GM23248 (cell line): ENCODE measurements around the gene DAG1. TPM values are rescaled to one million over a fixed set of nuclear protein-coding genes. Genes with fewer than 3 reads are reported as not detected.

Source experiments
- DNase-seq: peaks from one replicate; pipeline ENCODE4 v3.0.0-alpha.2; 2015
- H2AFZ ChIP-seq: fragments of 200-600 bp; sonication (generic); 2 replicates; pipeline ENCODE4 v1.6.1; 2016; ENCODE audit warnings: antibody characterized with exemption
- H3F3A ChIP-seq: fragments of 200-600 bp; sonication (generic); 2 replicates; pipeline ENCODE4 v1.6.1; 2016; ENCODE audit warnings: mild to moderate bottlenecking, antibody characterized with exemption, mixed run types; ENCODE audit not compliant: insufficient read depth
- H3K27ac ChIP-seq: fragments of 200-600 bp; sonication (generic); 2 replicates; pipeline ENCODE4 v1.5.1; 2016; ENCODE audit warnings: mild to moderate bottlenecking
- H3K27me3 ChIP-seq: fragments of 200-600 bp; sonication (generic); replicated peaks from 2 replicates; pipeline ENCODE4 v1.6.1; 2016; ENCODE audit warnings: mild to moderate bottlenecking; ENCODE audit not compliant: insufficient read depth
- H3K36me3 ChIP-seq: fragments of 200-600 bp; sonication (generic); 2 replicates; pipeline ENCODE4 v1.6.1; 2016; ENCODE audit warnings: low read depth, mild to moderate bottlenecking
- H3K4me1 ChIP-seq: fragments of 200-600 bp; sonication (generic); 2 replicates; pipeline ENCODE4 v1.6.1; 2016; ENCODE audit warnings: mild to moderate bottlenecking; ENCODE audit not compliant: insufficient read depth
- H3K4me2 ChIP-seq: fragments of 200-600 bp; sonication (generic); one replicate; pipeline ENCODE4 v1.6.1; 2016; ENCODE audit warnings: mild to moderate bottlenecking; ENCODE audit not compliant: unreplicated experiment
- H3K4me3 ChIP-seq: fragments of 200-600 bp; sonication (generic); 2 replicates; pipeline ENCODE4 v1.5.1; 2016; ENCODE audit warnings: mild to moderate bottlenecking
- H3K79me2 ChIP-seq: fragments of 200-600 bp; sonication (generic); 2 replicates; pipeline ENCODE4 v1.6.1; 2016; ENCODE audit warnings: mild to moderate bottlenecking; ENCODE audit not compliant: insufficient read depth
- H3K9ac ChIP-seq: fragments of 200-600 bp; sonication (generic); 2 replicates; pipeline ENCODE4 v1.6.1; 2016; ENCODE audit warnings: mild to moderate bottlenecking
- H3K9me2 ChIP-seq: fragments of 200-600 bp; sonication (generic); 2 replicates; pipeline ENCODE4 v1.6.1; 2016; ENCODE audit warnings: mixed run types, mild to moderate bottlenecking, moderate library complexity; ENCODE audit not compliant: insufficient read depth
- H3K9me3 ChIP-seq: fragments of 200-600 bp; sonication (generic); one replicate; pipeline ENCODE4 v1.6.1; 2017; ENCODE audit warnings: low read depth
- H4K20me1 ChIP-seq: fragments of 200-600 bp; sonication (generic); 2 replicates; pipeline ENCODE4 v1.6.0; 2016; ENCODE audit not compliant: insufficient read depth
- EZH2 ChIP-seq: fragments of 200-600 bp; sonication (generic); IDR thresholded peaks from 2 replicates; pipeline ENCODE4 v1.6.1; 2018; ENCODE audit warnings: antibody characterized with exemption, mild to moderate bottlenecking; ENCODE audit not compliant: insufficient read depth, poor library complexity, severe bottlenecking
- EZH2phosphoT487 ChIP-seq: fragments of 200-600 bp; sonication (generic); IDR thresholded peaks from 2 replicates; pipeline ENCODE4 v1.6.1; 2018; ENCODE audit warnings: antibody characterized with exemption, moderate library complexity, mild to moderate bottlenecking, low read depth; ENCODE audit not compliant: insufficient read depth
- WGBS, 2 experiments: methylation state at CpG; one replicate each; pipeline ENCODE4 v1.1.6; 2015 to 2017; ENCODE audit warnings: low lambda C conversion rate in 2 of 2, low coverage in 1 of 2; ENCODE audit errors: missing lambda C conversion rate in 2 of 2; 5-methylcytosine and 5-hydroxymethylcytosine counted together
- in situ Hi-C: fragments of 300-500 bp; cut with MboI; formaldehyde crosslinking; loops from 2 replicates; pipeline ENCODE4 v1.15.0; 2020
- polyA plus RNA-seq: library from polyadenylated mRNA; unstranded; fragments of >200 nt; fragmentation: Nextera tagmentation; extraction: Ambion mirVana; gene quantifications from 2 replicates; pipeline ENCODE4 v1.2.1, GENCODE V29; 2016
- total RNA-seq: library from RNA; depleted of rRNA; stranded (reverse); fragments of >200 nt; shearing (Covaris generic); gene quantifications from 2 replicates; pipeline ENCODE4 v1.2.3, GENCODE V29; 2014

The DAG1 gene
- total and polyA plus RNA-seq, 2 experiments from 2014 or later, result 43.0 to 90.2 TPM

DNA sequence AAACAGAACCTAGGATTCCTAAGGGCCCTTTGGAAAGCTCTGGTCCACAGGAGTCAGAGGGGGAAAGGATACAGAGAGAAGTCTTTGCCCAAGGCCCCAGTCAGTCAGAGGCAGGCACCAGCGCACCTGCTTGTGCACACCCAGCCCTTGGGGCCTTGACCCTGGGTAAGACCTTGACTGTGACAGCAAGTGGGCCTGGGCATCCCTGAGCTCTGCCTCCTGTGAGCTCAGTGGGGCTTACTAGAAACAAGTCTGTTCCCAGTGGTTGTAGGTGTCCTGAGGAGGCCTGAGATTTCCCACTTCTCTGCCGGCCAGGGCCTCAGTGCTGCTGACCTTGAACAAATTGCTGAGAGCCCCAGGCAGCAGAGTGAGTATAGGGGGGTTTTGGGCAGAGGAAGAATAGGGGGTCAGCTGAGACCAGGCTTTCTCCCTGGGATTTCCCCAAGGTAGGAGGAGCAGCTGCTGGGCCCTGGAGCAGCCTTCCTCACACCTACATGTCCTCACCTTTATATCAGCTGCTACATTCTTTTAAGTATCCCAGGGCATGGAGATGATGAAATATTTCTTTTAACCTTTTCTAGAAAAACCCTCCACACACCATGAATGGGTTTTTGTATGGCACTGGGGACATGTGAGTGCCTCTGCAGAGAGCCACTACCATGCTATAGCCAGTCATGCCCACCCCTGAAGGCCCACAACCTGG lies 9.7 kb upstream of the DAG1 start:
- no peaks in the 10 kb centered on the region for H3K27me3 ChIP-seq
- 100% methylated on average over 2 of the region's 2 CpGs for WGBS, 2 experiments

DNA sequence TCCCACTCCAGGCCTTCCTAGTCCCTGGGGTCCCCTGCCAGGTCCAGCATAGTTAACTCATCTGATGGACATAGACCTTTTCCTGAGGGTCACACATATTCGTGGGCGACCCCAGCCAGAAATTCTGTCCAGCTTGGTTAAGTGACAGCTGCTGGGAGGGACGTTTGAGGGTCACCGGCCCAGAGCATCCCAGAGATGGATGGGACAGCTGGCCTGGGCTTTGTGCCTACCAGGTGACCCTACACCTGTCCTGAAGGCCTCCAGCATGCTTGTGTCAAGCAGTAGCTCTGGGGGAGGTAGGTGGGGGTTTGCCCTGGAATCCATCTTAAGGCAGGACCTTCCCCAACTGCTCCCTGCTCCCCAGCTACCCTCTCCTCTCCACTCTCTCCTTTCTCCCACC lies 9.1 kb upstream of the DAG1 start:
- Histone ChIP-seq H3K4me1 (peaks cover 20% of the 10 kb centered on the region), H3K4me3 (no peak overlapping the region), H2AFZ (no peak overlapping the region), H3K27ac (no peak overlapping the region), H3K9me2 (no peaks in the 10 kb centered on the region), H3K36me3 (no peaks in the 10 kb centered on the region), H3K9ac (no peak overlapping the region), H3F3A (no peaks in the 10 kb centered on the region), H3K79me2 (no peaks in the 10 kb centered on the region), H3K4me2 (no peak overlapping the region), H3K27me3 (no peaks in the 10 kb centered on the region), H3K9me3 (no peaks in the 10 kb centered on the region), H4K20me1 (no peaks in the 10 kb centered on the region)
- WGBS, 2 experiments, result 69 to 72% methylated on average over 4 of the region's 4 CpGs
- no peak for TF ChIP-seq EZH2phosphoT487
- no peak for DNase-seq
- in situ Hi-C loops, result no loop called here

More for the DNA sequence above, 9.7 kb upstream of the DAG1 start:
- no peak for DNase-seq
- H3K36me3 ChIP-seq, result no peaks in the 10 kb centered on the region
- TF ChIP-seq EZH2phosphoT487 (no peak), EZH2 (no peak)
- H3K4me1 ChIP-seq, result peaks cover 20% of the 10 kb centered on the region
- no peaks in the 10 kb centered on the region for H3K9me2 ChIP-seq
- H3K9ac ChIP-seq, result no peak overlapping the region
- H3K27ac ChIP-seq, result no peak overlapping the region
- H3K9me3 ChIP-seq, result no peaks in the 10 kb centered on the region
- no peaks in the 10 kb centered on the region for H3K79me2 ChIP-seq
- H4K20me1 ChIP-seq, result no peaks in the 10 kb centered on the region
- H3K4me3 ChIP-seq, result no peak overlapping the region
- no peak overlapping the region for H2AFZ ChIP-seq
- H3K4me2 ChIP-seq, result no peak overlapping the region
- in situ Hi-C loops, result no loop called here
- no peaks in the 10 kb centered on the region for H3F3A ChIP-seq

DNA sequence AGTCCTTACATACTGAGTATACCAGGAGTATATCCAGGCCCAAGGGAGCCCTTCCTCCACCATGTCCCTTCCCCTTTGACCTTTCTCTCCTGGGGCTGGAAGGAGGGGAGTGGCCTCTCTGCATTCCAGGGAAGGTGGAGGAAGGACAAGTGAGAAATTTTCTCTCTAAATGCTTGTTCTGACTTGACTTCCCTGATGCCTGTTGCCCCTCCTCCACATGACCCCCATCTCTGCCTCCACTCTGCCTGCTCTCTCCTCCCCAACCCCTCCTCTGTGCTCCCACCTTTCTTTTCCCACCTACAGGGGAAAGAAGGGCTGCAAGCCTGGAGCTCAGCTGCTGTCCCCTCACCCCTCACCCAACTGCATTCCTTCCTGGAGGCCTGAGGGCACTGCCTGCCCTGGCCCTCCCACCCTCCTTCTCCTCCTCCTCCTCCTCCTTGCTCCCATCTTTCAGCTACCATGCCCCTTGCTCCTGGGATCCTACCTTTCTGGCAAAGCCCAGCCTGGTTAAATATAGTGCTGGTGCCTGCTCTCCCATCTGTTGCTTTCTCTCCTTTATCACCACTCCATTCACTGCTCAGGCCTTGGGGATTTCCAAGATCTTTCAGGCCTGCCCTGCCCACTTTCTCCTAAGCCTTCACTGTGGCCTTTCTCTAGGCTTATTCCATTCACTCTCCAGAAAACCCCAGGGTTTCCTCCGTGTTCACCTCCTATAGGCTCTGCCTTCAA lies 8.5 kb upstream of the DAG1 start:
- H2AFZ ChIP-seq, result peak overlapping the region; percentile 55
- no peaks in the 10 kb centered on the region for H3K9me3 ChIP-seq
- H3K4me1 ChIP-seq, result peaks cover 15% of the 10 kb centered on the region
- peak overlapping the region; percentile 51 for H3K27ac ChIP-seq
- no peaks in the 10 kb centered on the region for H3K79me2 ChIP-seq
- H3K4me3 ChIP-seq, result no peak overlapping the region
- no peaks in the 10 kb centered on the region for H3K27me3 ChIP-seq
- no peaks in the 10 kb centered on the region for H4K20me1 ChIP-seq
- WGBS, 2 experiments, result 0 to 13% methylated on average over 1 of the region's 1 CpG
- in situ Hi-C loops, result no loop called here
- DNase-seq, result peak; percentile 49
- no peaks in the 10 kb centered on the region for H3F3A ChIP-seq
- H3K36me3 ChIP-seq, result no peaks in the 10 kb centered on the region
- peak overlapping the region; percentile 49 for H3K9ac ChIP-seq
- peak overlapping the region; percentile 0 for H3K4me2 ChIP-seq
- no peak for TF ChIP-seq EZH2
- no peak for TF ChIP-seq EZH2phosphoT487
- H3K9me2 ChIP-seq, result no peaks in the 10 kb centered on the region

DNA sequence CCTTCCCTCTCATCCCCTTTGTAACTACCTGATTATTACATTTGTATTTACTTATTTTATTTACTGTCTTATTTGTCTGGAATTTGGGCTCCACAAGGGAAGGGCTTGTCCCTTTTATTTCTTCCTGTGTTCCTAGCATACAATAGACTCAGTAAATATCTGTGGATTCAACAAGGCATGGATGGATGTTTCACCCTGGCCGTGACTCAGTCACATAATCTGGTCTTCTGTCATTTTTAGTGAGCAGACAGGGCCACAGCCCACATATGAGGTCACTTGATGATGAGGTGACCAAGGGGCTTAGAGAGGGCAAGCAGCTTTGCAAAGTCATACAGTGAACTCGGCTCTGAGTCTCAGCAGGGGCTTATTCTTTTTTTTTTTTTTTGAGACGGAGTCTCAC lies 7.8 kb upstream of the DAG1 start:
- Histone ChIP-seq H3F3A (no peaks in the 10 kb centered on the region), H3K4me3 (no peak overlapping the region), H3K9ac (peak overlapping the region; percentile 49), H3K27me3 (no peaks in the 10 kb centered on the region), H3K79me2 (no peaks in the 10 kb centered on the region), H3K4me2 (peak overlapping the region; percentile 0), H2AFZ (peak overlapping the region; percentile 55), H4K20me1 (no peaks in the 10 kb centered on the region), H3K27ac (peak overlapping the region; percentile 51), H3K36me3 (no peaks in the 10 kb centered on the region), H3K9me3 (no peaks in the 10 kb centered on the region), H3K4me1 (peaks cover 15% of the 10 kb centered on the region), H3K9me2 (no peaks in the 10 kb centered on the region)
- in situ Hi-C loops, result no loop called here
- WGBS, 2 experiments, result 64 to 68% methylated on average over 3 of the region's 3 CpGs
- peak; percentile 81 for DNase-seq
- no peak for TF ChIP-seq EZH2phosphoT487
- TF ChIP-seq EZH2, result no peak
